Skin of body (tissue), 2 donors: Measurements from ENCODE around the gene KRTAP2-4. TPM values are rescaled to one million over a fixed set of nuclear protein-coding genes. Genes with fewer than 3 reads are reported as not detected.
"Not testable (repeated sequence)": the region's sequence is repeated elsewhere in the genome, so short reads cannot be mapped to it uniquely, and the experiment has no call there.

Source experiments
- DNase-seq: peaks from one replicate; lab custom pipeline; 2025; lab: John Stamatoyannopoulos, UW
- total RNA-seq: library from RNA; depleted of rRNA; stranded (reverse); fragments of >200 nt; gene quantifications from one replicate; pipeline ENCODE4 v1.2.3, GENCODE V29; 2014

Gene KRTAP2-4
- total RNA-seq, 1 donor from 2014 or later: 3.3 TPM

- no peak for DNase-seq
Measured at GRCh38 chr17:41071606-41072360, 6.1 kb upstream of the KRTAP2-4 start.

GRCh38 chr17:41069031-41069430, 3.4 kb upstream of the KRTAP2-4 start:
- DNase-seq: no peak

- no peak for DNase-seq
Measured at GRCh38 chr17:41067281-41067680, 1.6 kb upstream of the KRTAP2-4 start.

- DNase-seq: not testable (repeated sequence)
Measured at GRCh38 chr17:41065016-41065689, 526 bp downstream of the KRTAP2-4 start.

- DNase-seq: no peak
Measured at GRCh38 chr17:41064301-41064700, 1.4 kb downstream of the KRTAP2-4 start.

- DNase-seq: no peak
Measured at GRCh38 chr17:41063449-41063848, 2.2 kb downstream of the KRTAP2-4 start.

- no peak for DNase-seq
Measured at GRCh38 chr17:41061964-41062363, 3.7 kb downstream of the KRTAP2-4 start.

GRCh38 chr17:41060052-41060604, 5.6 kb downstream of the KRTAP2-4 start, which contains the start of gene KRTAP2-3:
KRTAP2-3 (minus strand) TSS chr17:41060114; CDS start chr17:41060050, 64 bp downstream.
- DNase-seq: no peak

GRCh38 chr17:41059276-41060051, 6.2 kb downstream of the KRTAP2-4 start:
- not testable (repeated sequence) for DNase-seq

GRCh38 chr17:41058741-41059140, 6.9 kb downstream of the KRTAP2-4 start:
- DNase-seq: no peak

GRCh38 chr17:41057547-41057946, 8.1 kb downstream of the KRTAP2-4 start:
- no peak for DNase-seq

- not testable (repeated sequence) for DNase-seq
Measured at GRCh38 chr17:41055130-41055529, 10.5 kb downstream of the KRTAP2-4 start, which contains the start of gene KRTAP2-2. KRTAP2-2 (minus strand) TSS chr17:41055230; CDS start chr17:41055211, 19 bp downstream.

- DNase-seq: not testable (repeated sequence)
Measured at GRCh38 chr17:41054556-41054955, 11.1 kb downstream of the KRTAP2-4 start.

- DNase-seq: no peak
Measured at GRCh38 chr17:41054025-41054424, 11.7 kb downstream of the KRTAP2-4 start.

- DNase-seq: no peak
Measured at GRCh38 chr17:41052566-41052965, 13.1 kb downstream of the KRTAP2-4 start.

- no peak for DNase-seq
Measured at GRCh38 chr17:41049110-41049509, 16.6 kb downstream of the KRTAP2-4 start.

- no peak for DNase-seq
Measured at GRCh38 chr17:41048441-41048840, 17.2 kb downstream of the KRTAP2-4 start.

- not testable (repeated sequence) for DNase-seq
Measured at GRCh38 chr17:41046735-41047465, 18.8 kb downstream of the KRTAP2-4 start, which contains the start of gene KRTAP2-1. KRTAP2-1 (minus strand) TSS chr17:41047316; CDS start chr17:41047267, 49 bp downstream.

- DNase-seq: no peak
Measured at GRCh38 chr17:41042953-41043352, 22.7 kb downstream of the KRTAP2-4 start.

- not testable (repeated sequence) for DNase-seq
Measured at GRCh38 chr17:41040783-41041571, 24.7 kb downstream of the KRTAP2-4 start, which contains the start of gene KRTAP1-1. KRTAP1-1 (minus strand) TSS chr17:41041450; CDS start chr17:41041397, 53 bp downstream.
